HCT116 (cell line): ENCODE results near the gene GABPA.

ENCODE experiments used
- CTCF ChIP-seq, 3 experiments: fragments of 200-600 bp in 1 of 3; sonication (generic) in 1 of 3; IDR thresholded peaks in 2 of 3; conservative IDR thresholded peaks in 1 of 3; 2 replicates each; pipeline ENCODE4 v1.5.1; 2012 to 2017; ENCODE audit warnings: low read depth in 2 of 3, low read length in 2 of 3, antibody characterized with exemption in 1 of 3, borderline replicate concordance in 1 of 3, control low read depth in 1 of 3, mild to moderate bottlenecking in 1 of 3, mixed read lengths in 1 of 3, mixed run types in 1 of 3, moderate library complexity in 1 of 3; ENCODE audit not compliant: insufficient read depth in 1 of 3
- POLR2A ChIP-seq: IDR thresholded peaks from 2 replicates; pipeline ENCODE4 v1.7.0; 2011; ENCODE audit warnings: borderline replicate concordance; ENCODE audit not compliant: insufficient read depth, insufficient read length; ENCODE audit errors: extremely low read depth
- TCF7L2 ChIP-seq: IDR thresholded peaks from 2 replicates; pipeline ENCODE4 v1.7.0; 2011; ENCODE audit warnings: borderline replicate concordance, inconsistent platforms; ENCODE audit not compliant: insufficient read depth, insufficient read length; ENCODE audit errors: extremely low read depth
- ZFX ChIP-seq: fragments of 450-650 bp; IDR thresholded peaks from 2 replicates; pipeline ENCODE4 v1.6.1; 2017
- TF ChIP-seq, protein P1 (sequence below): IDR thresholded peaks from 2 replicates; pipeline ENCODE4 v1.6.1; 2012

- TF ChIP-seq CTCF (IDR thresholded peaks at IDR 0.05 in 2 of 3, conservative IDR thresholded peaks at IDR 0.05 in 1 of 3; ENCODE audit: borderline replicate concordance in 1 of 3, insufficient read depth in 1 of 3, low read depth in 2 of 3, low read length in 2 of 3), result no peak
- TF ChIP-seq POLR2A, result no peak
- TF ChIP-seq, protein P1, sequence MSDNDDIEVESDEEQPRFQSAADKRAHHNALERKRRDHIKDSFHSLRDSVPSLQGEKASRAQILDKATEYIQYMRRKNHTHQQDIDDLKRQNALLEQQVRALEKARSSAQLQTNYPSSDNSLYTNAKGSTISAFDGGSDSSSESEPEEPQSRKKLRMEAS, result no peak
- TF ChIP-seq ZFX, result no peak
- TF ChIP-seq TCF7L2, result no peak
Measured at GRCh38 chr21:25757531-25757930, 22.8 kb downstream of the GABPA start.
